Measurements from ENCODE around the gene CATSPERZ. TPM values are rescaled to one million over a fixed set of nuclear protein-coding genes. Genes with fewer than 3 reads are reported as not detected.
A peak's percentile ranks its signal among the peaks of the same experiment; 100 is the strongest.

The CATSPERZ gene
- total RNA-seq, 4 donors from 2014 or later: 0.80 TPM; not detected in 3

GRCh38 chr11:64341851-64342791 is 42.0 kb downstream of the CATSPERZ start:
- H3K27ac ChIP-seq (replicated peaks in 1 of 4): peak overlapping the region; percentile 74 to 88 (median 82)
- 22% methylated on average over 36 of the region's 55 CpGs for WGBS
- intact Hi-C loops (cut with DNase I): no loop called here

GRCh38 chr11:64342869-64343745 is 42.9 kb downstream of the CATSPERZ start:
- H3K4me3 ChIP-seq: peak overlapping the region; percentile 43 to 54 (median 50)
- no peaks in the 10 kb centered on the region for H3K27me3 ChIP-seq
- peak overlapping the region; percentile 74 to 88 (median 82) for H3K27ac ChIP-seq (replicated peaks in 1 of 4)
- TF ChIP-seq POLR2A (IDR thresholded peaks at IDR 0.05; ENCODE audit: low read depth) (no peak), POLR2AphosphoS5 (IDR thresholded peaks at IDR 0.05) (no peak), EP300 (IDR thresholded peaks at IDR 0.05) (no peak), CTCF (IDR thresholded peaks at IDR 0.05) (no peak)
- intact Hi-C loops (cut with DNase I): no loop called here
- H3K9me3 ChIP-seq: no peaks in the 10 kb centered on the region
- no peak for DNase-seq (ENCODE audit: extremely low spot score)
- H3K36me3 ChIP-seq: no peaks in the 10 kb centered on the region
- WGBS: 58% methylated on average over 18 of the region's 29 CpGs
- H3K4me1 ChIP-seq: peaks cover 7 to 33% (median 26%) of the 10 kb centered on the region in 4 donors

More at GRCh38 chr11:64341851-64342791, 42.0 kb downstream of the CATSPERZ start:
- DNase-seq (ENCODE audit: extremely low spot score): peak; percentile 97
- no peaks in the 10 kb centered on the region for H3K36me3 ChIP-seq
- H3K27me3 ChIP-seq: no peaks in the 10 kb centered on the region
- peaks cover 7 to 33% (median 26%) of the 10 kb centered on the region in 4 donors for H3K4me1 ChIP-seq
- no peaks in the 10 kb centered on the region for H3K9me3 ChIP-seq
- TF ChIP-seq EP300 (IDR thresholded peaks at IDR 0.05) (no peak), POLR2AphosphoS5 (IDR thresholded peaks at IDR 0.05) (peak; percentile 79 to 83), CTCF (IDR thresholded peaks at IDR 0.05) (peak; percentile 39 to 65 (median 64)), POLR2A (IDR thresholded peaks at IDR 0.05; ENCODE audit: low read depth) (no peak)
- H3K4me3 ChIP-seq: peak overlapping the region; percentile 43 to 54 (median 50)

GRCh38 chr11:64343767-64344559 is 43.8 kb downstream of the CATSPERZ start:
- intact Hi-C loops (cut with DNase I): no loop called here
- no peaks in the 10 kb centered on the region for H3K36me3 ChIP-seq
- H3K4me1 ChIP-seq: peaks cover 7 to 33% (median 26%) of the 10 kb centered on the region in 4 donors
- no peak overlapping the region for H3K27ac ChIP-seq (replicated peaks in 1 of 4)
- TF ChIP-seq POLR2A (IDR thresholded peaks at IDR 0.05; ENCODE audit: low read depth) (no peak), CTCF (IDR thresholded peaks at IDR 0.05) (peak in 1 of 3 experiments; percentile 29)
- WGBS: 68% methylated on average over 7 of the region's 18 CpGs
- no peaks in the 10 kb centered on the region for H3K27me3 ChIP-seq
- H3K4me3 ChIP-seq: no peak overlapping the region
- DNase-seq (ENCODE audit: extremely low spot score): no peak
- no peaks in the 10 kb centered on the region for H3K9me3 ChIP-seq

GRCh38 chr11:64344787-64345186 is 44.6 kb downstream of the CATSPERZ start:
- no peak overlapping the region for H3K4me3 ChIP-seq
- H3K4me1 ChIP-seq: peaks cover 7 to 33% (median 26%) of the 10 kb centered on the region in 4 donors
- 93% methylated on average over 27 of the region's 28 CpGs for WGBS
- TF ChIP-seq POLR2AphosphoS5 (IDR thresholded peaks at IDR 0.05): no peak
- no peak for TF ChIP-seq CTCF (IDR thresholded peaks at IDR 0.05)
- TF ChIP-seq EP300 (IDR thresholded peaks at IDR 0.05): no peak
- no peak for TF ChIP-seq POLR2A (IDR thresholded peaks at IDR 0.05; ENCODE audit: low read depth)
- H3K27me3 ChIP-seq: no peaks in the 10 kb centered on the region
- no peak overlapping the region for H3K27ac ChIP-seq (replicated peaks in 1 of 4)
- intact Hi-C loops (cut with DNase I): no loop called here
- no peak for DNase-seq (ENCODE audit: extremely low spot score)
- H3K9me3 ChIP-seq: no peaks in the 10 kb centered on the region
- H3K36me3 ChIP-seq: no peaks in the 10 kb centered on the region

Measured in esophagus muscularis mucosa (tissue), 4 donors.